Sigmoid colon (tissue), 7 donors: ENCODE measurements around the gene SAMD14. TPM values are rescaled to one million over a fixed set of nuclear protein-coding genes. Genes with fewer than 3 reads are reported as not detected.
A peak's percentile ranks its signal among the peaks of the same experiment; 100 is the strongest.

Experiments
- DNase-seq: peaks from one replicate; pipeline ENCODE4 v3.0.0-alpha.2; 2019
- H3K27ac ChIP-seq, 4 donors: fragments of 200-600 bp; sonication (generic); one replicate each; pipeline ENCODE4 v1.5.1; 2016 to 2019; ENCODE audit warnings: mild to moderate bottlenecking in 1 of 4
- H3K27me3 ChIP-seq, 3 donors: fragments of 200-600 bp; sonication (generic); one replicate each; pipeline ENCODE4 v1.5.1; 2019; ENCODE audit warnings: mild to moderate bottlenecking in 1 of 3
- H3K36me3 ChIP-seq, 4 donors: fragments of 200-600 bp; sonication (generic); one replicate each; pipeline ENCODE4 v1.5.1; 2016 to 2019
- H3K4me1 ChIP-seq, 4 donors: fragments of 200-600 bp; sonication (generic); one replicate each; pipeline ENCODE4 v1.5.1; 2017 to 2019
- H3K4me3 ChIP-seq, 4 donors: fragments of 200-600 bp; sonication (generic); one replicate each; pipeline ENCODE4 v1.5.1; 2017 to 2019; ENCODE audit warnings: mild to moderate bottlenecking in 2 of 4, moderate library complexity in 1 of 4
- H3K9me3 ChIP-seq, 4 donors: fragments of 200-600 bp in 3 of 4; sonication (generic) in 3 of 4; one replicate each; pipeline versions ENCODE4 v1.5.1 to v1.6.1; 2013 to 2019
- EP300 ChIP-seq, 4 donors: sonication (generic); formaldehyde crosslinking; IDR thresholded peaks; one replicate each; pipeline ENCODE4 v1.6.1; 2017; ENCODE audit warnings: antibody characterized with exemption in 4 of 4
- POLR2A ChIP-seq, 2 donors: fragments of 450-650 bp; IDR thresholded peaks; one replicate each; pipeline ENCODE4 v1.6.1; 2016; ENCODE audit warnings: antibody characterized with exemption in 2 of 2, mild to moderate bottlenecking in 2 of 2, moderate library complexity in 2 of 2
- POLR2AphosphoS5 ChIP-seq, 4 donors: sonication (generic); formaldehyde crosslinking; IDR thresholded peaks; one replicate each; pipeline ENCODE4 v1.6.1; 2017; ENCODE audit warnings: antibody characterized with exemption in 4 of 4
- WGBS, 2 donors: extraction: QIAGEN DNeasy Blood & Tissue Kit; methylation state at CpG; one replicate each; pipeline ENCODE4 v1.1.7; 2013; 5-methylcytosine and 5-hydroxymethylcytosine counted together
- intact Hi-C: fragments of 100-400 bp; cut with DNase I; formaldehyde crosslinking; loops from one replicate; pipeline ENCODE4 v1.15.1; 2023
- polyA plus RNA-seq, 3 donors: library from polyadenylated mRNA; stranded (reverse); fragments of 200-250 nt; gene quantifications; one replicate each; pipeline ENCODE4 v1.2.3, GENCODE V29; 2013
- total RNA-seq, 4 donors: library from RNA; depleted of rRNA; stranded (reverse); fragments of >200 nt; gene quantifications; one replicate each; pipeline ENCODE4 v1.1.0, GENCODE V29; 2016
- TF ChIP-seq, protein P1 (sequence below), 4 experiments: fragments of 450-650 bp in 3 of 4; fragments of 200-600 bp in 1 of 4; IDR thresholded peaks; one replicate each; pipeline ENCODE4 v1.5.1; 2016 to 2019; ENCODE audit warnings: antibody characterized with exemption in 4 of 4, mild to moderate bottlenecking in 3 of 4, moderate library complexity in 2 of 4
- donor health status: healthy with polysubstance abuse.
- donor health status: Bipolar disorder and iron deficiency.
- donor health status: healthy.

Gene SAMD14
- total and polyA plus RNA-seq, 7 donors: 0.16 to 2.5 (median 0.92) TPM

GRCh38 chr17:50113624-50114320 is 16.2 kb downstream of the SAMD14 start:
- 69 to 85% methylated on average over 7 of the region's 7 CpGs for WGBS, 2 donors
- TF ChIP-seq, protein P1, sequence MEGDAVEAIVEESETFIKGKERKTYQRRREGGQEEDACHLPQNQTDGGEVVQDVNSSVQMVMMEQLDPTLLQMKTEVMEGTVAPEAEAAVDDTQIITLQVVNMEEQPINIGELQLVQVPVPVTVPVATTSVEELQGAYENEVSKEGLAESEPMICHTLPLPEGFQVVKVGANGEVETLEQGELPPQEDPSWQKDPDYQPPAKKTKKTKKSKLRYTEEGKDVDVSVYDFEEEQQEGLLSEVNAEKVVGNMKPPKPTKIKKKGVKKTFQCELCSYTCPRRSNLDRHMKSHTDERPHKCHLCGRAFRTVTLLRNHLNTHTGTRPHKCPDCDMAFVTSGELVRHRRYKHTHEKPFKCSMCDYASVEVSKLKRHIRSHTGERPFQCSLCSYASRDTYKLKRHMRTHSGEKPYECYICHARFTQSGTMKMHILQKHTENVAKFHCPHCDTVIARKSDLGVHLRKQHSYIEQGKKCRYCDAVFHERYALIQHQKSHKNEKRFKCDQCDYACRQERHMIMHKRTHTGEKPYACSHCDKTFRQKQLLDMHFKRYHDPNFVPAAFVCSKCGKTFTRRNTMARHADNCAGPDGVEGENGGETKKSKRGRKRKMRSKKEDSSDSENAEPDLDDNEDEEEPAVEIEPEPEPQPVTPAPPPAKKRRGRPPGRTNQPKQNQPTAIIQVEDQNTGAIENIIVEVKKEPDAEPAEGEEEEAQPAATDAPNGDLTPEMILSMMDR (IDR thresholded peaks at IDR 0.05): no peak
- TF ChIP-seq EP300 (IDR thresholded peaks at IDR 0.05) (no peak), POLR2AphosphoS5 (IDR thresholded peaks at IDR 0.05) (peak in 1 of 4 donors; percentile 37), POLR2A (IDR thresholded peaks at IDR 0.05) (no peak)
- no peak for DNase-seq
- Histone ChIP-seq H3K4me3 (no peak overlapping the region), H3K4me1 (peaks cover 0 to 51% (median 43%) of the 10 kb centered on the region in 4 donors), H3K36me3 (peaks cover 9 to 22% (median 12%) of the 10 kb centered on the region in 4 donors), H3K27ac (peak overlapping the region in 2 of 4 donors; percentile 80 to 87), H3K27me3 (no peaks in the 10 kb centered on the region), H3K9me3 (no peaks in the 10 kb centered on the region)
- intact Hi-C loops: no loop called here

- H3K27me3 ChIP-seq: no peaks in the 10 kb centered on the region
- peak overlapping the region; percentile 70 to 87 (median 77) for H3K27ac ChIP-seq
- intact Hi-C loops: no loop called here
- DNase-seq: no peak
- peaks cover 15 to 33% (median 21%) of the 10 kb centered on the region in 4 donors for H3K36me3 ChIP-seq
- 23 to 87% methylated on average over 17 of the region's 17 CpGs for WGBS, 2 donors
- TF ChIP-seq POLR2A (IDR thresholded peaks at IDR 0.05): no peak
- no peak for TF ChIP-seq EP300 (IDR thresholded peaks at IDR 0.05)
- peak in 2 of 4 donors; percentile 49 to 52 for TF ChIP-seq POLR2AphosphoS5 (IDR thresholded peaks at IDR 0.05)
- TF ChIP-seq, protein P1 (IDR thresholded peaks at IDR 0.05): peak in 3 of 4 experiments; percentile 18 to 44 (median 28)
- no peak overlapping the region for H3K4me3 ChIP-seq
- peaks cover 0 to 49% (median 40%) of the 10 kb centered on the region in 4 donors for H3K4me1 ChIP-seq
- H3K9me3 ChIP-seq: no peaks in the 10 kb centered on the region
These were observed 17.3 kb downstream of the SAMD14 start for GRCh38 chr17:50112694-50113093.

DNA sequence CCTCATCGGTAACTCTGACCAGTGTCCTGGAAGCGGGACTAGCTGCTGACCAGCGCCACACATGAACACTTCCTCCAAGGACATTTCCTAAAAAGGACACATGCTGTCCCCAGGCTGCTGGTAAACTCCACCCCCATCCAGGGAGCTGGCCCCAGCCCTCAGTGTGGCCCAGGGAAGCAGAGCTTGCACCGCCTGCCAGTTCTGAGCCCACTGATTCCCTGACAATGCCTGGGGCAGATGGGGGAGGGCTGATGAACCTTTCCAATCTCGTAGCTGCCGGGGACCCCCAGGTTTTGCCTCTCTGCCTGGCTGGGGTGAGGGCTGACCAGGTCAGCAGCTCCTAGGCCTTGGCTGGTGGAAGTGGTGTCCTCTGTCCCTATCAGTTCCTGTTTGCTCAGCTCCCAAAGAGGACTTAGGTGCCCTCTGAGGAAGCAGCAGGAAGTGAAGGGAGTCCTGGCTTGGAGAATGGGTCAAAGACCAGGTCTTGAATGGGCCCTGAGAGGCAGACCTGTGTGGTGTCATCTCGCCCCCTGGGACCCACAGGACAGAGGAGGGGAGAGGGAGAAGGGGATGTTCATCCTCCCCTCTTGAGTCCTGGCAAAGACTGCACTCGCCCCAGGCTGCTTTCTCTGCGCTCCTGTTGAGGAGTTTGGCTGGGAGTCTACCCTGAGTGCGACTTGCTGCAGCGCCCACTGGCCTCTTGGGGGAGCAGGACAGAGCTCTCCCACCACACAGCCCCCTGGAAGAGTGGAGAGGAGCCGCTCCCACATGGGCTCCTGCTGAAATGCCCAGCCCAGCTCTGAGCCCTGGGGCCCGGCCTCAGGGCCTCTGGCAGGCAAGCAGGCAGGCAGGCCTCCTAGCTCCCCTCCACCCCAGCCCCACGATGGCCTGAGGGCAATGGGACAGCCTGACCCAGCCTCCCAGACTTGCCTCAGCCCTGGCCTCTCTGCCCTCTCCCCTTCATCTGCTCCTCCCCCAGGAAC is 18.0 kb downstream of the SAMD14 start:
- DNase-seq: no peak
- TF ChIP-seq, protein P1 (IDR thresholded peaks at IDR 0.05): no peak
- TF ChIP-seq POLR2AphosphoS5 (IDR thresholded peaks at IDR 0.05): peak in 3 of 4 donors; percentile 21 to 42 (median 38)
- TF ChIP-seq EP300 (IDR thresholded peaks at IDR 0.05): no peak
- no peak for TF ChIP-seq POLR2A (IDR thresholded peaks at IDR 0.05)
- Histone ChIP-seq H3K27me3 (no peaks in the 10 kb centered on the region), H3K36me3 (peaks cover 22 to 40% (median 27%) of the 10 kb centered on the region in 4 donors), H3K9me3 (no peaks in the 10 kb centered on the region), H3K4me3 (no peak overlapping the region), H3K27ac (peak overlapping the region; percentile 70 to 87 (median 77)), H3K4me1 (peaks cover 0 to 41% (median 33%) of the 10 kb centered on the region in 4 donors)
- intact Hi-C loops: no loop called here
- 72 to 73% methylated on average over 14 of the region's 14 CpGs for WGBS, 2 donors

GRCh38 chr17:50110591-50111349 is 19.2 kb downstream of the SAMD14 start:
- peak overlapping the region; percentile 70 to 87 (median 77) for H3K27ac ChIP-seq
- no peaks in the 10 kb centered on the region for H3K27me3 ChIP-seq
- DNase-seq: no peak
- 85 to 88% methylated on average over 19 of the region's 19 CpGs for WGBS, 2 donors
- intact Hi-C loops: no loop called here
- TF ChIP-seq, protein P1 (IDR thresholded peaks at IDR 0.05): no peak
- no peak for TF ChIP-seq EP300 (IDR thresholded peaks at IDR 0.05)
- TF ChIP-seq POLR2AphosphoS5 (IDR thresholded peaks at IDR 0.05): no peak
- TF ChIP-seq POLR2A (IDR thresholded peaks at IDR 0.05): no peak
- no peak overlapping the region for H3K4me3 ChIP-seq
- H3K4me1 ChIP-seq: peaks cover 0 to 37% (median 30%) of the 10 kb centered on the region in 4 donors
- no peaks in the 10 kb centered on the region for H3K9me3 ChIP-seq
- H3K36me3 ChIP-seq: peaks cover 31 to 52% (median 38%) of the 10 kb centered on the region in 4 donors
